KMS-11 (cell line): ENCODE measurements around the gene GALNT2.

ENCODE experiments used
- H2AFZ ChIP-seq: fragments of 200-600 bp; sonication (generic); 2 replicates; pipeline ENCODE4 v1.6.1; 2016; ENCODE audit warnings: antibody characterized with exemption, mixed run types, low read depth
- H3K27ac ChIP-seq: fragments of 200-600 bp; sonication (generic); 2 replicates; pipeline ENCODE4 v1.6.1; 2016; ENCODE audit warnings: mild to moderate bottlenecking, mixed run types
- H3K27me3 ChIP-seq: fragments of 200-600 bp; sonication (generic); 2 replicates; pipeline ENCODE4 v1.6.1; 2017; ENCODE audit warnings: mild to moderate bottlenecking, low read depth, mixed run types, moderate library complexity; ENCODE audit not compliant: insufficient read depth
- H3K36me3 ChIP-seq: fragments of 200-600 bp; sonication (generic); 2 replicates; pipeline ENCODE4 v1.6.1; 2017; ENCODE audit warnings: mild to moderate bottlenecking, mixed run types; ENCODE audit not compliant: insufficient read depth
- H3K4me1 ChIP-seq: fragments of 200-600 bp; sonication (generic); 2 replicates; pipeline ENCODE4 v1.6.1; 2016; ENCODE audit warnings: mild to moderate bottlenecking, low read depth, mixed run types; ENCODE audit not compliant: poor library complexity, severe bottlenecking
- H3K4me2 ChIP-seq: fragments of 200-600 bp; sonication (generic); 2 replicates; pipeline ENCODE4 v1.7.0; 2016; ENCODE audit warnings: mild to moderate bottlenecking, mixed run types
- H3K4me3 ChIP-seq: fragments of 200-600 bp; sonication (generic); IDR thresholded peaks from 2 replicates; pipeline ENCODE4 v1.6.1; 2017; ENCODE audit warnings: low read depth, low read length, mixed read lengths; ENCODE audit not compliant: insufficient read depth
- H3K79me2 ChIP-seq: fragments of 200-600 bp; sonication (generic); 2 replicates; pipeline ENCODE4 v1.6.1; 2016; ENCODE audit warnings: low read depth, mixed run types; ENCODE audit not compliant: insufficient read depth
- H3K9ac ChIP-seq: fragments of 200-600 bp; sonication (generic); 2 replicates; pipeline ENCODE4 v1.6.1; 2016; ENCODE audit warnings: mild to moderate bottlenecking, mixed run types
- H4K20me1 ChIP-seq: fragments of 200-600 bp; sonication (generic); 2 replicates; pipeline ENCODE4 v1.6.1; 2016; ENCODE audit warnings: mild to moderate bottlenecking, mixed run types; ENCODE audit not compliant: insufficient read depth
- TF ChIP-seq, protein P1 (sequence below): fragments of 200-600 bp; sonication (generic); conservative IDR thresholded peaks from 2 replicates; pipeline ENCODE4 v1.6.1; 2017; ENCODE audit warnings: low read depth, mild to moderate bottlenecking, antibody characterized with exemption, low read length, moderate library complexity, mixed read lengths

Gene GALNT2

DNA sequence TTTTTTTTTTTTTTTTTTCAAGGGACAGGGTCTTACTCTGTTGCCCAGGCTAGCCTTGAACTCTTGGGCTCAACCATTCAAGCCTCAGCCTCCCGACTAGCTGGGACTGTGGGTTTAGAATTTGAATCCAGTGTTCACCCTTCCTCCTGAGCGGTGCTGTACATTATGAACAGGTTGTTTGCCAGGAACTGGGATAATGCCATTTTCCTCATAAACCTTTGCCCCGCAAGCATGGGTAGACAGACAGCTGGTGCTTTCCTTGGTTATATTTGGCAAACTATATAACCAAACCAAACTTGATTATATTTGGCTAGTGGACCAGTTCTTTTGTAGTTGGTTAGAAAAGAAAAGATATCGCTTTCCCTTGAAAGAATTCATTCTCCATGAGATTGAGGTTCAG, 54.9 kb downstream of the GALNT2 start:
- Histone ChIP-seq H3K4me2 (peak overlapping the region; percentile 98), H3K4me1 (peaks cover 94% of the 10 kb centered on the region), H3K27ac (peak overlapping the region; percentile 98)

DNA sequence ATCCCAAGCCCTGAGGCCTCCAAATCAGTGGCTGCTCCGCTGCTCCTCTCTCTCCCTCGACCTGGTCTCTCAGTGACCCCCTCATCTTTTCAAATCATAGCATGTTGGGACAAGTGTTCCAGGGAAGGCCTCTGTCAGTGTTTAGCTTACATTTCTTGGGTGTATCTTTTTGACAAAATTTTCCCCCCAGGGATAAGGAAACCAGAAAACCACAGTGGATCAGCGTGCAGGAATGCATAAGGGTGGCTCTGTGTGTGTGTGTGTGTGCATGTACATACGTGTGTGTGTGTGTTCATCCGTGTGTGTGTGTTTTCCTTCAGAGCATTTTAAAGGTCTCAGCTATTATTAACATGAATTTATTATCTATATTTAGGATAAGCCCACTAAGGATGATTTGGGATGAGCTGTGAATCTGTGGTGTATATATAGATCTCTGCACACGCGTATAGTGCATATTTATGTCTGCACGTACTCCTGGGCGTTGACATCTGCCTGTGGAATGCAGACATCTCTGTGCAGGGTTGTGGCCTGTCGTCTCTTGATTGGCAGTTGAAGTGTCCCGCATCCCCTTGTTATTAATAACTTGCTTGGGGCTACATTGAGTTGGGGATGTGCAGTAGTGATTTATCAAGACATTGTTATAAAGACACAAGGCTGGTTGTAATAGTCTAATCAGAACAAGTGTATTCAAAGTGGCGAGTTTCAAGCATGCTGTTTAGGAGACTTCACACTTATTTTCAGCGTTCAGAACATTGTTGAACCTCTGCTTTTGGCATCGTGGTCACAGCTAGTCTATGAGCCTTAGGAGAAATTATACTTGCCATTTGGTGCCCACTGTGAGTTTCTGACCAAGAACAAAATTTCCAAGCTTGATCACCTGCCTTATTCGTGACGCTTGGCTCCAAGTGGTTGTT, 55.6 kb downstream of the GALNT2 start:
- Histone ChIP-seq H3K79me2 (peaks cover 80% of the 10 kb centered on the region), H3K4me3 (peak overlapping the region; percentile 94), H2AFZ (no peak overlapping the region; the same call in 1 of the 2 replicates), H3K4me1 (peaks cover 97% of the 10 kb centered on the region), H4K20me1 (no peaks in the 10 kb centered on the region), H3K9ac (peak overlapping the region; percentile 81), H3K27me3 (no peaks in the 10 kb centered on the region), H3K27ac (peak overlapping the region; percentile 98), H3K4me2 (peak overlapping the region; percentile 98), H3K36me3 (no peaks in the 10 kb centered on the region)
- TF ChIP-seq, protein P1, sequence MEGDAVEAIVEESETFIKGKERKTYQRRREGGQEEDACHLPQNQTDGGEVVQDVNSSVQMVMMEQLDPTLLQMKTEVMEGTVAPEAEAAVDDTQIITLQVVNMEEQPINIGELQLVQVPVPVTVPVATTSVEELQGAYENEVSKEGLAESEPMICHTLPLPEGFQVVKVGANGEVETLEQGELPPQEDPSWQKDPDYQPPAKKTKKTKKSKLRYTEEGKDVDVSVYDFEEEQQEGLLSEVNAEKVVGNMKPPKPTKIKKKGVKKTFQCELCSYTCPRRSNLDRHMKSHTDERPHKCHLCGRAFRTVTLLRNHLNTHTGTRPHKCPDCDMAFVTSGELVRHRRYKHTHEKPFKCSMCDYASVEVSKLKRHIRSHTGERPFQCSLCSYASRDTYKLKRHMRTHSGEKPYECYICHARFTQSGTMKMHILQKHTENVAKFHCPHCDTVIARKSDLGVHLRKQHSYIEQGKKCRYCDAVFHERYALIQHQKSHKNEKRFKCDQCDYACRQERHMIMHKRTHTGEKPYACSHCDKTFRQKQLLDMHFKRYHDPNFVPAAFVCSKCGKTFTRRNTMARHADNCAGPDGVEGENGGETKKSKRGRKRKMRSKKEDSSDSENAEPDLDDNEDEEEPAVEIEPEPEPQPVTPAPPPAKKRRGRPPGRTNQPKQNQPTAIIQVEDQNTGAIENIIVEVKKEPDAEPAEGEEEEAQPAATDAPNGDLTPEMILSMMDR = no peak

More for the DNA sequence above, 54.9 kb downstream of the GALNT2 start:
- TF ChIP-seq, protein P1 = no peak
- H3K36me3 ChIP-seq = no peaks in the 10 kb centered on the region
- H3K27me3 ChIP-seq = no peaks in the 10 kb centered on the region
- no peak overlapping the region for H2AFZ ChIP-seq
- H3K79me2 ChIP-seq = peaks cover 80% of the 10 kb centered on the region
- no peak overlapping the region for H3K4me3 ChIP-seq
- peak overlapping the region; percentile 81 for H3K9ac ChIP-seq
- H4K20me1 ChIP-seq = no peaks in the 10 kb centered on the region

DNA sequence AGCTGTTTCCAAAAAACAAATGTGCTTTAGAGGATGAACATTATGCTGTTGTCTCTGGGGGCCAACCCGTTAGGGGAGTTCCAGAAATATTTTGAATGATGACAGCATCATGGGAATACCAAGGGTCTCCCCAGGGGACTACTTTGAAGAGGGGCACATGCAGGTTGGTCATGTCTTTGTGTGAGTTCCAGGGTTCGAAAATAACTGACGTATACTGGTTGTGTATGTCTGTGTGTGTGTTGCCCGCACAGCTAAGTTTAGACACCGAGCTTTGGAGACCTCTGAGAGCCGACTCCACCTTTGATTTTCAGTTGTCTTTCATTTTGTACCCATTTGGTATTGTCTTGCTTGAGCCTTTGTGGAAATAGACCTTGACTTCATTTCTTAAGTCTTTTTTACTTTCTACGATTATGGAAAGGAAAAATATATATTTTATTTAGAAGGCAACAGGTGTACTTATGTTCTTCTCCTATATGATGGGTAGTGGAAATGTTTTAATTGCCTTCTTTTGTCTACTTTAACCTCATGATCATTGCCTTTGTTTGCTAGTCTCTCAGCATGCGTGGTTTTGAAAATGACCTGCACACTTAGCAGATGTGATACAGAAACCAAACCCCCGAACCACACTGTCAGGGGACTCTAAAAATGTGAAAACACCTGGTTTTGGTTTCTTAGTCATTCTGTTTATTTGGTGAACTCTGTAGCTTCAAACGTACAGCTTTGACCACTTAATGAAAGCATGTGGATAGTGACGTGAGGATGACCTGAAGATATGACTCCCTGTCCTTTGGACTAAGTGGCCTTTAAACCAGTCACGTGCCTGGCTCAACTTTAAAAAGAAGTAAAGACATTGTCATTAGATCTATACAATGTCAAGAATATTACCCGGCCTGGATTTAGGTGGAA, 56.5 kb downstream of the GALNT2 start:
- H3K4me3 ChIP-seq = peak overlapping the region; percentile 94
- peaks cover 97% of the 10 kb centered on the region for H3K4me1 ChIP-seq
- H3K36me3 ChIP-seq = no peaks in the 10 kb centered on the region
- H3K27ac ChIP-seq = peak overlapping the region; percentile 98
- H4K20me1 ChIP-seq = no peaks in the 10 kb centered on the region
- H3K9ac ChIP-seq = peak overlapping the region; percentile 81
- no peak overlapping the region; the same call in 1 of the 2 replicates for H2AFZ ChIP-seq
- TF ChIP-seq, protein P1 = no peak
- H3K27me3 ChIP-seq = no peaks in the 10 kb centered on the region
- H3K79me2 ChIP-seq = peaks cover 80% of the 10 kb centered on the region
- peak overlapping the region; percentile 98 for H3K4me2 ChIP-seq
